Activated naive CD4-positive, alpha-beta T cell treated with anti-CD3 and anti-CD28 coated beads for 36 hours (primary cell): ENCODE measurements around the gene TFRC. TPM values are rescaled to one million over a fixed set of nuclear protein-coding genes. Genes with fewer than 3 reads are reported as not detected.
"Not testable (repeated sequence)": the region's sequence is repeated elsewhere in the genome, so short reads cannot be mapped to it uniquely, and the experiment has no call there.

Source experiments
- CTCF ChIA-PET: fragments of 350-600 bp; sonication (Branson Sonifier 250); formaldehyde crosslinking; loops from one replicate; lab custom pipeline; 2021; ENCODE audit warnings: antibody characterized with exemption; lab: Charles Lee
- DNase-seq: peaks from one replicate; pipeline ENCODE4 v3.0.0-alpha.2; 2020
- H3K27ac Mint-ChIP-seq: one replicate; pipeline ENCODE4 v1.8.0; 2021; ENCODE audit warnings: mild to moderate bottlenecking, mixed read lengths
- H3K27me3 Mint-ChIP-seq: one replicate; pipeline ENCODE4 v1.8.0; 2021; ENCODE audit warnings: low read depth, mixed read lengths
- H3K36me3 Mint-ChIP-seq: one replicate; pipeline ENCODE4 v1.8.0; 2021; ENCODE audit warnings: low read depth, mixed read lengths
- H3K4me1 Mint-ChIP-seq: one replicate; pipeline ENCODE4 v1.8.0; 2021; ENCODE audit warnings: low read depth, mixed read lengths
- H3K4me3 Mint-ChIP-seq: one replicate; pipeline ENCODE4 v1.8.0; 2021; ENCODE audit warnings: mild to moderate bottlenecking, moderate library complexity, mixed read lengths
- H3K9me3 Mint-ChIP-seq: one replicate; pipeline ENCODE4 v1.8.0; 2021; ENCODE audit warnings: mixed read lengths
- intact Hi-C: fragments of 100-400 bp; cut with micrococcal nuclease; formaldehyde crosslinking; loops from one replicate; pipeline ENCODE4 v1.15.1; 2023
- total RNA-seq, 2 experiments: library from RNA; stranded (reverse); gene quantifications; one replicate each; pipeline ENCODE4 v1.2.3, GENCODE V29; 2021

The TFRC gene
- total RNA-seq, 2 experiments from 2014 or later, result 436 to 442 TPM

DNA sequence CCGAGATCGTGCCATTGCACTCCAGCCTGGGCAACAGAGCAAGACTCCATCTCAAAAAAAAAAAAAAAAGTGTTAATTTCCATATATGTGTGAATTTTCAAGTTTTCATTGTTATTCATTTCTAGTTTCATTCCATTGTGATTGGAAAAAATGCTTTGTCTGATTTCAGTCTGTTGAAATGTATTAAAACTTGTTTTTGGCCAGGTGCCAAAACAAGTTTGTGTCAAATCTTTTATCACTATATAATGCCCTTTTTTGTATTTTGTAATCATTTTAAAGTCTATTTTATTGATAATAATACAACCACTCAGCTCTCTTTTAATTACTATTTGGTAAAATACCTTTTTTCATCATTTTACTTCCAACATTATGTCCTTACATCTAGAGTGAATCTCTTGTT lies 42.5 kb downstream of the TFRC start:
- no peak for DNase-seq
- H3K27me3 Mint-ChIP-seq, result no peaks in the 10 kb centered on the region
- H3K4me1 Mint-ChIP-seq, result peaks cover 10% of the 10 kb centered on the region
- CTCF ChIA-PET, result interaction anchor here (0.6 to 2.2 kb wide), 3 partner anchors 34 to 332 kb away, joined by 3 to 16 read pairs (median 8); no protein-coding TSS in a partner anchor
- H3K9me3 Mint-ChIP-seq, result peaks cover 21% of the 10 kb centered on the region
- no peak overlapping the region for H3K27ac Mint-ChIP-seq
- peaks cover 15% of the 10 kb centered on the region for H3K36me3 Mint-ChIP-seq
- intact Hi-C loops, result no loop called here
- no peak overlapping the region for H3K4me3 Mint-ChIP-seq

DNA sequence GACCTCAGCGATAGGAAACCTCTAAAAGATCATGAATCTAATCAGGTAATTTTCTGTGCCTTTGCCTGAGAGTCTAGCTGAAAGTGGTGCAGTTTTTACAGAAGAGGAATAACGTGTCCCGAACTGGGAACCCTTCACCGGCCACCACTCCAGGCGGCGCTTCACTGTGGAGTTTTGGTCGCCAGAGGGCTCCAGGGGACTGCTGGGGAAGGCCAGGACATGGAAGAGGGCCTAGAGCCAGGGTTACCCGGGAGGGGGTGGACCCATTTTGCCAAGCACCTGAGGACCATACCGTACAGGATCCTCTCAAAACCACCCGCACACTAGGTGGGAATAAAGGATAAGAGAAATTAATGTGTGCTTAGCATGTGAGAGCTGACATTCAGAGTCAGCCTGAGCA lies 55.8 kb downstream of the TFRC start:
- not testable (repeated sequence) for H3K27ac Mint-ChIP-seq, H3K9me3 Mint-ChIP-seq, H3K27me3 Mint-ChIP-seq, H3K4me3 Mint-ChIP-seq, H3K4me1 Mint-ChIP-seq, H3K36me3 Mint-ChIP-seq
- intact Hi-C loops, result loop anchor here (1.0 kb wide), 1 partner anchor 170 kb away; no protein-coding TSS in a partner anchor
- peak; percentile 25 for DNase-seq
- CTCF ChIA-PET, result interaction anchor here (0.8 to 2.3 kb wide), 3 partner anchors 140 to 173 kb away, joined by 3 to 10 read pairs (median 8); no protein-coding TSS in a partner anchor

- Mint-ChIP-seq H3K4me3 (no peak overlapping the region), H3K9me3 (no peaks in the 10 kb centered on the region), H3K27me3 (peaks cover 6% of the 10 kb centered on the region), H3K36me3 (no peaks in the 10 kb centered on the region), H3K27ac (no peak overlapping the region), H3K4me1 (no peaks in the 10 kb centered on the region)
- intact Hi-C loops, result no loop called here
- no peak for DNase-seq
- CTCF ChIA-PET, result interaction anchor here (0.6 kb wide), 3 partner anchors 48 to 180 kb away, joined by 3 read pairs; no protein-coding TSS in a partner anchor
Observed at GRCh38 chr3:196024968-196025367, 56.9 kb downstream of the TFRC start.

DNA sequence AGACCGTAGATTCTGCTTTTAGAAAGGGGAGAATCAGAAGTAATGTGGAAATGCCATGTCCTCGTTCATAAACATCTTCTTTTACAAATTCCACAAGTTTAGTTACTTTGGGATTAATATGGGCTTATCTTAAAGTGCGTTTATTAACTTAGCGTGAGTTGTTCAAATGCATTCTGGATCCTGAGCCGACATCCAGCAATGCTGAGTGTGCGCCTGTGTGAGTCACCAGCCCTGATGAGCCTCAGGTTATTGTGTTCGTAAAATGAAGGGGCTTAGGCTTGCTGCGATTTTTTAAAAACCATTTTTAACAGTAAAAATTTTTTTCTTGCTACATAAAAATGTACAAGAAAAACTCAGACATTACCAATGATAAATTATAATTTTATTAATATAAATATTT lies 57.9 kb downstream of the TFRC start:
- no peaks in the 10 kb centered on the region for H3K9me3 Mint-ChIP-seq
- H3K27ac Mint-ChIP-seq, result no peak overlapping the region
- H3K4me3 Mint-ChIP-seq, result no peak overlapping the region
- CTCF ChIA-PET, result interaction anchor here (0.6 to 0.7 kb wide), 2 partner anchors 47 to 49 kb away, joined by 3 read pairs; no protein-coding TSS in a partner anchor
- intact Hi-C loops, result no loop called here
- H3K4me1 Mint-ChIP-seq, result no peaks in the 10 kb centered on the region
- no peak for DNase-seq
- peaks cover 6% of the 10 kb centered on the region for H3K27me3 Mint-ChIP-seq
- H3K36me3 Mint-ChIP-seq, result no peaks in the 10 kb centered on the region

DNA sequence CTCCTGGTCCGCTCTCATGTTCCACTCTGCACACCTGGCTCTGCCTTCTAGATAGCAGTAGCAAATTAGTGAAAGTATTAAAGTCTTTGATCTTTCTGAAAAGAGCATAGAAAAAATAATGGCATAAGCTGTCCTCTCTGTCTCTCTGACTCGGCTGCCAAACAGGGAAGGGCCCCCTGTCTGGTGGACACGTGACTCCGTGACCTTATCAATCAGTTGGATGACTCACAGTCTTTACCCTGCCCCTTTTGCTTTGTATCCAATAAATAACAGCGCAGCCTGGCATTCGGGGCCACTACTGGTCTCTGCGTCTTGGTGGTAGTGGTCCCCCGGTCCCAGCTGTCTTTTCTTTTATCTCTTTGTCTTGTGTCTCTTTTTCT lies 59.4 kb downstream of the TFRC start:
- DNase-seq, H3K27ac Mint-ChIP-seq, H3K27me3 Mint-ChIP-seq, H3K9me3 Mint-ChIP-seq, H3K4me3 Mint-ChIP-seq, H3K4me1 Mint-ChIP-seq, H3K36me3 Mint-ChIP-seq: not testable (repeated sequence)
- CTCF ChIA-PET, result interaction anchor here (0.9 to 2.4 kb wide), 5 partner anchors 19 to 499 kb away, joined by 3 to 8 read pairs (median 6); no protein-coding TSS in a partner anchor
- intact Hi-C loops, result loop anchor here (1.0 kb wide), 1 partner anchor 174 kb away; no protein-coding TSS in a partner anchor

DNA sequence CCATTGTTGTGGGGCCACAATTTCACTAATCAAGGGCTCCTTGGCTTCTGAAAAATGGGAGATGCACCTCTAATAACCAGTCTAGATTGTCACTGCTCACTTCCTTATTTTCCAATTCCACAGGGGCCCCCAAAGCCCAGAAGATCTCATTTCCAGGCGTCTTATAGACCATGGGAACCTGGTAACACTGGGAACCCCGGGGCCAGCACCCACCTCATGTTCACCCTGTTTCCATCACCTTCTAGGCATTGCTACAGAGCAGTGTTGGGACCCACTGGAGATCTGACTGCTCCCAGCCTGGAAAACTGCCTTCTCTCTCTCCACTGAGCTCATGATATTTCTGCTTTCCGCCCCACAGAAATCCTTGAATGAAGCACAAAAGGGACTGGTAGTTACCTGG lies 61.5 kb downstream of the TFRC start:
- no peaks in the 10 kb centered on the region for H3K36me3 Mint-ChIP-seq
- CTCF ChIA-PET, result no interaction called here
- H3K4me1 Mint-ChIP-seq, result no peaks in the 10 kb centered on the region
- no peak overlapping the region for H3K27ac Mint-ChIP-seq
- H3K27me3 Mint-ChIP-seq, result peaks cover 2% of the 10 kb centered on the region
- no peak overlapping the region for H3K4me3 Mint-ChIP-seq
- no peaks in the 10 kb centered on the region for H3K9me3 Mint-ChIP-seq
- no peak for DNase-seq
- intact Hi-C loops, result no loop called here

DNA sequence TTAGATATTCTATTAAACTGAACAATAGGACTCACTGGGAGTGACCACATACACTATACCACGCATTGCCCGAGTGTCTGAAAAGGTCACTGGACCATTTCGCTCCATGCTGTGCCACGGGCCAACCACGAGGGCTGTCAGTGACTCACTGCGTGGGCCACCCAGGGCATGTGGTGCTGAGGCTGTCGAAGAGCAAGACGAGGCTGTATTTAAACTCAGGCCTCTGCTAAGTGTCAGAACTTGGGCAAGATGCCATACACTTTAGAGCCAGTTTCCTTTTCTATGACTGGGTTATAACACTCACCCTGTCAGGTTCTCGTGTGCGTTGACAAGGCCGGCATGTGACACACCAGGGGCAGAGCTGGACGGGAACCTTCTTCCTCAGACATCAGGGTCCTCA lies 62.3 kb downstream of the TFRC start:
- H3K9me3 Mint-ChIP-seq, H3K27me3 Mint-ChIP-seq, CTCF ChIA-PET, H3K4me1 Mint-ChIP-seq, intact Hi-C loops, H3K27ac Mint-ChIP-seq, DNase-seq, H3K36me3 Mint-ChIP-seq, H3K4me3 Mint-ChIP-seq: not testable (repeated sequence)

DNA sequence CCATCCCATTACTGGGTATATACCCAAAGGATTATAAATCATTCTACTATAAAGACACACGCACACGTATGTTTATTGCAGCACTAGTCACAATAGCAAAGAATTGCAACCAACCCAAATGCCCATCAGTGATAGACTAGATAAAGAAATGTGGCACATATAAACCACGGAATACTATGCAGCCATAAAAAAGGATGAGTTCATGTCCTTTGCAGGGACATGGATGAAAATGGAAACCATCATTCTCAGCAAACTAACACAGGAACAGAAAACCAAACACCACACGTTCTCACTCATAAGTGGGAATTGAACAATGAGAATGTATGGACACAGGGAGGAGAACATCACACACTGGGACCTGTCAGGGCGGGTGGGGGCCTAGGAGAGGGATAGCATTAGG lies 63.7 kb downstream of the TFRC start:
- CTCF ChIA-PET, intact Hi-C loops, H3K4me1 Mint-ChIP-seq, H3K36me3 Mint-ChIP-seq, H3K9me3 Mint-ChIP-seq, H3K4me3 Mint-ChIP-seq, DNase-seq, H3K27me3 Mint-ChIP-seq: not testable (repeated sequence)
- peak overlapping the region; percentile 16 for H3K27ac Mint-ChIP-seq

- H3K9me3 Mint-ChIP-seq, result peaks cover 2% of the 10 kb centered on the region
- no peaks in the 10 kb centered on the region for H3K36me3 Mint-ChIP-seq
- H3K27ac Mint-ChIP-seq, result no peak overlapping the region
- no peak for DNase-seq
- intact Hi-C loops, result no loop called here
- no peaks in the 10 kb centered on the region for H3K27me3 Mint-ChIP-seq
- CTCF ChIA-PET, result interaction anchor here (0.6 kb wide), 2 partner anchors 56 to 157 kb away, joined by 3 to 5 read pairs; no protein-coding TSS in a partner anchor
- no peaks in the 10 kb centered on the region for H3K4me1 Mint-ChIP-seq
- H3K4me3 Mint-ChIP-seq, result no peak overlapping the region
Observed at GRCh38 chr3:196016485-196016884, 65.4 kb downstream of the TFRC start.

- no peaks in the 10 kb centered on the region for H3K27me3 Mint-ChIP-seq
- peaks cover 5% of the 10 kb centered on the region for H3K9me3 Mint-ChIP-seq
- CTCF ChIA-PET, result no interaction called here
- H3K4me3 Mint-ChIP-seq, result no peak overlapping the region
- no peaks in the 10 kb centered on the region for H3K4me1 Mint-ChIP-seq
- H3K27ac Mint-ChIP-seq, result no peak overlapping the region
- intact Hi-C loops, result no loop called here
- H3K36me3 Mint-ChIP-seq, result no peaks in the 10 kb centered on the region
- no peak for DNase-seq
Observed at GRCh38 chr3:196016059-196016458, 65.8 kb downstream of the TFRC start.

- H3K4me1 Mint-ChIP-seq, result no peaks in the 10 kb centered on the region
- H3K27ac Mint-ChIP-seq, result no peak overlapping the region
- H3K9me3 Mint-ChIP-seq, result peaks cover 12% of the 10 kb centered on the region
- DNase-seq, result no peak
- peaks cover 2% of the 10 kb centered on the region for H3K27me3 Mint-ChIP-seq
- intact Hi-C loops, result no loop called here
- peaks cover 1% of the 10 kb centered on the region for H3K36me3 Mint-ChIP-seq
- CTCF ChIA-PET, result interaction anchor here (0.6 kb wide), 1 partner anchor 152 kb away, joined by 4 read pairs; no protein-coding TSS in a partner anchor
- H3K4me3 Mint-ChIP-seq, result no peak overlapping the region
Observed at GRCh38 chr3:196013587-196014487, 68.1 kb downstream of the TFRC start.

DNA sequence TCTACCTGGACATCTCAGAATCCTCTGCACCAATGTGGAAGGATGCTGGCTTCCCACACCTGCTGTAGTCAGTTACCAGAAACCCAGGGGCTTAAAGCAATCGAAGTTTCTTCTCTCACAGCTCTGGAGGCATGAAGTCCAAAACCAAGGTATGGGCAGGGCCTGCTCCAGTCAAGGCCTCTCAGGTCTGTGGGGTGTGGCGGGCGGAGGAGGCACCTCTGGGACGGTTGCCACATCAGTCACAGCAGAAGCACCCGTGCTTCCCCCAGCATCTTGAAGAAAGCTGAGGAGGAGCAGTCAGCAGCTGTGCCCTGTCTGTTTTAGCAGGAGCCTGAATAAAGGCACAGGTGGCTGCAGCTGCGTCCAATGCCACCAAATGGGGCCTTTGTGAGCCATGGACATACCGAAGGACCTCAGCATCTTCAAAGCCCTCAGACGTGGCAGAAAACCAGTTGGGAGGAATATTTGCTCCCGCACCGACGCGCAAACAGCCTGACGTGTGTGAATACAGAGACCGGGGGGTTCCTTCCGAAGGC lies 68.9 kb downstream of the TFRC start:
- CTCF ChIA-PET, result interaction anchor here (0.5 kb wide), 1 partner anchor 193 kb away, joined by 4 read pairs; no protein-coding TSS in a partner anchor
- Mint-ChIP-seq H3K27me3 (peaks cover 2% of the 10 kb centered on the region), H3K36me3 (peaks cover 1% of the 10 kb centered on the region), H3K27ac (no peak overlapping the region), H3K4me3 (no peak overlapping the region), H3K4me1 (no peaks in the 10 kb centered on the region), H3K9me3 (peaks cover 12% of the 10 kb centered on the region)
- intact Hi-C loops, result no loop called here
- DNase-seq, result no peak
